OCI-LY1 (cell line): Measurements from ENCODE around the gene ERN1.

Source experiments
- H2AFZ ChIP-seq: fragments of 200-600 bp; sonication (generic), shearing (Covaris generic); 2 replicates; pipeline ENCODE4 v1.6.0; 2014; ENCODE audit warnings: antibody characterized with exemption, mild to moderate bottlenecking, low read length
- H3F3A ChIP-seq: fragments of 200-600 bp; sonication (generic), shearing (Covaris generic); 2 replicates; pipeline ENCODE4 v1.6.0; 2014; ENCODE audit warnings: mild to moderate bottlenecking, antibody characterized with exemption, low read length, moderate library complexity; ENCODE audit not compliant: insufficient read depth
- H3K27ac ChIP-seq: fragments of 200-600 bp; sonication (generic); 2 replicates; pipeline ENCODE4 v1.5.1; 2014; ENCODE audit warnings: low read length, mixed run types, mild to moderate bottlenecking, low read depth; ENCODE audit not compliant: poor library complexity, severe bottlenecking
- H3K27me3 ChIP-seq: fragments of 200-600 bp; sonication (generic); 2 replicates; pipeline ENCODE4 v1.6.0; 2014; ENCODE audit warnings: antibody characterized with exemption, mild to moderate bottlenecking, low read length, moderate library complexity; ENCODE audit not compliant: insufficient read depth
- H3K36me3 ChIP-seq: fragments of 200-600 bp; sonication (generic); 2 replicates; pipeline ENCODE4 v1.6.1; 2014; ENCODE audit warnings: mild to moderate bottlenecking, antibody characterized with exemption, low read length, moderate library complexity, mixed read lengths; ENCODE audit not compliant: insufficient read depth
- H3K4me1 ChIP-seq: fragments of 200-600 bp; sonication (generic); 2 replicates; pipeline ENCODE4 v1.5.1; 2014; ENCODE audit warnings: mild to moderate bottlenecking, low read length, moderate library complexity; ENCODE audit not compliant: insufficient read depth, severe bottlenecking
- H3K4me2 ChIP-seq: fragments of 200-600 bp; sonication (generic), shearing (Covaris generic); 2 replicates; pipeline ENCODE4 v1.6.1; 2014; ENCODE audit warnings: low read length
- H3K4me3 ChIP-seq: fragments of 200-600 bp; sonication (generic); 2 replicates; pipeline ENCODE4 v1.5.1; 2014; ENCODE audit warnings: low read length, low read depth, mild to moderate bottlenecking, mixed read lengths; ENCODE audit not compliant: poor library complexity, severe bottlenecking
- H3K79me2 ChIP-seq: fragments of 200-600 bp; shearing (Covaris generic); 2 replicates; pipeline ENCODE4 v1.6.1; 2016; ENCODE audit warnings: mixed run types, low read length, mixed read lengths; ENCODE audit not compliant: insufficient read depth
- H3K9ac ChIP-seq: fragments of 200-600 bp; sonication (generic), shearing (Covaris generic); 2 replicates; pipeline ENCODE4 v1.6.1; 2014; ENCODE audit warnings: mild to moderate bottlenecking, low read length, mixed read lengths
- H3K9me2 ChIP-seq: fragments of 200-600 bp; sonication (generic), shearing (Covaris generic); 2 replicates; pipeline ENCODE4 v1.6.1; 2014; ENCODE audit warnings: low read depth, mild to moderate bottlenecking, low read length, mixed read lengths
- H3K9me3 ChIP-seq: fragments of 200-600 bp; shearing (Covaris generic); 2 replicates; pipeline ENCODE4 v1.6.1; 2014; ENCODE audit warnings: low read length, mixed read lengths
- H4K20me1 ChIP-seq: fragments of 200-600 bp; sonication (generic), shearing (Covaris generic); 2 replicates; pipeline ENCODE4 v1.6.0; 2016; ENCODE audit warnings: mild to moderate bottlenecking, low read length; ENCODE audit not compliant: insufficient read depth
- CTCF ChIP-seq: fragments of 200-600 bp; sonication (generic), shearing (Covaris generic); IDR thresholded peaks from 2 replicates; pipeline ENCODE4 v1.5.1; 2017; ENCODE audit warnings: mild to moderate bottlenecking, antibody characterized with exemption, low read length, moderate library complexity, mixed read lengths
- EZH2 ChIP-seq: fragments of 200-600 bp; sonication (generic), shearing (Covaris generic); IDR thresholded peaks from 2 replicates; pipeline ENCODE4 v1.8.0; 2017; ENCODE audit warnings: borderline replicate concordance, mixed run types, mild to moderate bottlenecking, antibody characterized with exemption, low read length, moderate library complexity, mixed read lengths

Gene ERN1

GRCh38 chr17:64003526-64004121 lies 126.3 kb downstream of the ERN1 start:
- no peak overlapping the region for H2AFZ ChIP-seq
- no peak overlapping the region for H3K27ac ChIP-seq
- H3K9me2 ChIP-seq = no peaks in the 10 kb centered on the region
- H3K9me3 ChIP-seq = no peaks in the 10 kb centered on the region
- H3K4me2 ChIP-seq = no peak overlapping the region
- H4K20me1 ChIP-seq = no peaks in the 10 kb centered on the region
- no peaks in the 10 kb centered on the region for H3K79me2 ChIP-seq
- TF ChIP-seq CTCF (no peak), EZH2 (no peak)
- H3K4me3 ChIP-seq = no peak overlapping the region
- peaks cover 43% of the 10 kb centered on the region for H3K36me3 ChIP-seq
- H3K4me1 ChIP-seq = peaks cover 25% of the 10 kb centered on the region
- peaks cover 8% of the 10 kb centered on the region for H3K27me3 ChIP-seq
- H3F3A ChIP-seq = no peaks in the 10 kb centered on the region
- no peak overlapping the region for H3K9ac ChIP-seq

- Histone ChIP-seq H3F3A (no peaks in the 10 kb centered on the region), H3K4me2 (no peak overlapping the region), H3K9me2 (no peaks in the 10 kb centered on the region), H3K4me3 (no peak overlapping the region), H4K20me1 (no peaks in the 10 kb centered on the region), H3K27me3 (peaks cover 8% of the 10 kb centered on the region), H3K9ac (no peak overlapping the region), H3K36me3 (peaks cover 43% of the 10 kb centered on the region), H3K79me2 (no peaks in the 10 kb centered on the region), H3K9me3 (no peaks in the 10 kb centered on the region), H2AFZ (no peak overlapping the region), H3K27ac (no peak overlapping the region), H3K4me1 (peaks cover 30% of the 10 kb centered on the region)
- no peak for TF ChIP-seq EZH2
- TF ChIP-seq CTCF = no peak
Observed at GRCh38 chr17:64002658-64003525, 127.1 kb downstream of the ERN1 start.

GRCh38 chr17:64001763-64002529 lies 128.0 kb downstream of the ERN1 start:
- H3F3A ChIP-seq = no peaks in the 10 kb centered on the region
- no peaks in the 10 kb centered on the region for H3K9me3 ChIP-seq
- H2AFZ ChIP-seq = no peak overlapping the region
- peaks cover 43% of the 10 kb centered on the region for H3K36me3 ChIP-seq
- H4K20me1 ChIP-seq = no peaks in the 10 kb centered on the region
- peaks cover 33% of the 10 kb centered on the region for H3K4me1 ChIP-seq
- no peak overlapping the region for H3K27ac ChIP-seq
- H3K79me2 ChIP-seq = no peaks in the 10 kb centered on the region
- no peak overlapping the region for H3K9ac ChIP-seq
- no peaks in the 10 kb centered on the region for H3K9me2 ChIP-seq
- H3K27me3 ChIP-seq = peaks cover 8% of the 10 kb centered on the region
- TF ChIP-seq CTCF (no peak), EZH2 (no peak)
- no peak overlapping the region for H3K4me2 ChIP-seq
- no peak overlapping the region for H3K4me3 ChIP-seq
